Cardiac muscle cell (in vitro differentiated cells and primary cell): ENCODE results near the gene SLC25A21. TPM values are rescaled to one million over a fixed set of nuclear protein-coding genes. Genes with fewer than 3 reads are reported as not detected.

ENCODE experiments used
- DNase-seq, 2 donors: peaks; one replicate each; pipeline versions ENCODE4 v3.0.0 to v3.0.0-alpha.2; 2010 to 2017; ENCODE audit warnings: low read depth in 1 of 2, low spot score in 1 of 2
- H3K27ac ChIP-seq: fragments of 200-600 bp; sonication (generic); 2 replicates; pipeline ENCODE4 v1.5.1; 2016
- H3K27me3 ChIP-seq: fragments of 200-600 bp; sonication (generic); 2 replicates; pipeline ENCODE4 v1.6.0; 2016; ENCODE audit warnings: control low read depth
- H3K36me3 ChIP-seq: fragments of 200-600 bp; sonication (generic); 2 replicates; pipeline ENCODE4 v1.5.1; 2016; ENCODE audit warnings: control low read depth
- H3K4me1 ChIP-seq: fragments of 200-600 bp; sonication (generic); 2 replicates; pipeline ENCODE4 v1.8.1; 2017; ENCODE audit warnings: low read depth, mild to moderate bottlenecking, mixed run types
- H3K4me3 ChIP-seq: fragments of 200-600 bp; sonication (generic); 2 replicates; pipeline ENCODE4 v1.5.1; 2016; ENCODE audit warnings: mild to moderate bottlenecking
- H3K9me3 ChIP-seq: fragments of 200-600 bp; sonication (generic); 2 replicates; pipeline ENCODE4 v1.5.1; 2017; ENCODE audit warnings: low read depth, mild to moderate bottlenecking, control low read depth
- polyA plus RNA-seq: library from polyadenylated mRNA; unstranded; fragments of >200 nt; fragmentation: Nextera tagmentation; extraction: Ambion mirVana; gene quantifications from 2 replicates; pipeline ENCODE4 v1.2.1, GENCODE V29; 2016
- total RNA-seq: library from RNA; depleted of rRNA; stranded (reverse); fragments of >200 nt; gene quantifications from 2 replicates; pipeline ENCODE4 v1.2.3, GENCODE V29; 2016
- TF ChIP-seq, protein P1 (sequence below): IDR thresholded peaks from 2 replicates; pipeline ENCODE4 v1.5.1; 2012; ENCODE audit warnings: low read depth, mild to moderate bottlenecking, low read length

The SLC25A21 gene
- total and polyA plus RNA-seq, 2 experiments from 2014 or later = 0.63 to 8.4 TPM

DNA sequence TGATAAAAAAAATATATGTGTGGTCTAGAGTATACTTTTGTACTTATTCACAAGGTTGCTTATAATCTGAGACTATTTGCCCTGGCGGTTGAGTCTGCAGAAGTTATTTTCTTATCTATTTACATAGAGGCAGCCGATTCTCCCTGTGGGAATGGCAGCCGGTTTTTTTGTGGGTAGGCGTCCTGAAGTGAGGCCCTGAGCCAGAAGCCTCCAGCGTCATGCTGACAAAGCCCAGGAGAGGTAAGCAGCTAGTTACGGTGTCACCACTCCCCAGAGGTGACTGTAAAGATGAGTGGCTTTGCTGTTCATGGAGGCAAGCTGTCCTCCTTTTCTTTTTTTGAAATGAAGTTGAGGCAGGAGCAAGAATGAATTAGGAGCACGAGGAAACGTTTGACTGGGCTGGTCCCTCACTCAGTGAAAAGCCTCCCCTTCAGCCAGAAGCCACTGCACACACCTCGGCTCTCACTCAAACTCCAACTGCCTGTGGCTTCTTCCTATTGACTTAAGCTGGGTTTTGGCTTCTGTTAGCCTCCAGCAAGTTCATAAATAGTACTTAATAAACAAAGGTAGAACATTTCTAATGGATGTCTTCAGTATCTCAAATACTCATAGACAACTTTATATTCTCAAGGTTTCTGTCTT is 489.2 kb downstream of the SLC25A21 start:
- Histone ChIP-seq H3K27ac (no peak overlapping the region), H3K27me3 (peaks cover under 1% of the 10 kb centered on the region), H3K4me3 (no peak overlapping the region), H3K36me3 (no peaks in the 10 kb centered on the region), H3K4me1 (no peaks in the 10 kb centered on the region), H3K9me3 (no peaks in the 10 kb centered on the region)
- TF ChIP-seq, protein P1, sequence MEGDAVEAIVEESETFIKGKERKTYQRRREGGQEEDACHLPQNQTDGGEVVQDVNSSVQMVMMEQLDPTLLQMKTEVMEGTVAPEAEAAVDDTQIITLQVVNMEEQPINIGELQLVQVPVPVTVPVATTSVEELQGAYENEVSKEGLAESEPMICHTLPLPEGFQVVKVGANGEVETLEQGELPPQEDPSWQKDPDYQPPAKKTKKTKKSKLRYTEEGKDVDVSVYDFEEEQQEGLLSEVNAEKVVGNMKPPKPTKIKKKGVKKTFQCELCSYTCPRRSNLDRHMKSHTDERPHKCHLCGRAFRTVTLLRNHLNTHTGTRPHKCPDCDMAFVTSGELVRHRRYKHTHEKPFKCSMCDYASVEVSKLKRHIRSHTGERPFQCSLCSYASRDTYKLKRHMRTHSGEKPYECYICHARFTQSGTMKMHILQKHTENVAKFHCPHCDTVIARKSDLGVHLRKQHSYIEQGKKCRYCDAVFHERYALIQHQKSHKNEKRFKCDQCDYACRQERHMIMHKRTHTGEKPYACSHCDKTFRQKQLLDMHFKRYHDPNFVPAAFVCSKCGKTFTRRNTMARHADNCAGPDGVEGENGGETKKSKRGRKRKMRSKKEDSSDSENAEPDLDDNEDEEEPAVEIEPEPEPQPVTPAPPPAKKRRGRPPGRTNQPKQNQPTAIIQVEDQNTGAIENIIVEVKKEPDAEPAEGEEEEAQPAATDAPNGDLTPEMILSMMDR = no peak
- no peak for DNase-seq

DNA sequence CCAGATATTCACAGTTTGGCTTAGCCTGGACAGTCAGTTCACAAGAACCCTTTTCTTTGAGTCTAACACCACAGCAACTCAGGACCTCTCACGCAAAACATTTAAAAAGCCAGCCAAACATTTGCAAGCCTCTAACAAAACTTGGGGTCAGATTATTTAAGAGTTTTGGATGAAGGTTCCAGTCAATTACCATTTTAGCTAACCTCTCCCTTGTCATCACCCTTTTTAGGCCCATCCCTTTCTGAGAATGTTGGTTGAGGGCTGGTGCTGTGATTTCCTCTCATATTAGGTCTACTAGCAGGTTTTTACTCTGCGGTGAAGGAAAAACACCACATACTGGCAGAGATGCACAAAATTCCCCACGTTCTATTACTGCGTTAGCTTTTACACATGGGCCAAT is 490.1 kb downstream of the SLC25A21 start:
- no peaks in the 10 kb centered on the region for H3K4me1 ChIP-seq
- TF ChIP-seq, protein P1 = no peak
- no peak overlapping the region for H3K4me3 ChIP-seq
- no peak for DNase-seq
- no peak overlapping the region for H3K27ac ChIP-seq
- no peaks in the 10 kb centered on the region for H3K9me3 ChIP-seq
- H3K36me3 ChIP-seq = no peaks in the 10 kb centered on the region
- H3K27me3 ChIP-seq = peaks cover 8% of the 10 kb centered on the region

DNA sequence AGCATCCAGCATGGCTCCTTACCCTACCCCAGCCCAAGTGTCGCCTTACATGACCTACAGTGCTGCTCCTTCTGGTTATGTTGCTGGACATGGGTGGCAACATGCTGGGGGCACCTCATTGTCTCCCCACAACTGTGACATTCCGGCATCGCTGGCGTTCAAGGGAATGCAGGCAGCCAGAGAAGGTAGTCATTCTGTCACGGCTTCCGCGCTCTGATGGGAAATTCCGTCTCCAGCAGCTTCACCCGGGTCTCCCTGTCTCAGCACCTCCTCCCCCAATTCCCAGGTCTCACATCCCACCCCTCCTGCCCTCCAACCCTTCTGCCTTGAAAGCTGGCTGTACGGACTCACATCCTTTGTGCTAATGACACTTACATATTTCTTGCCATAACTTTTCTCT is 496.2 kb downstream of the SLC25A21 start:
- Histone ChIP-seq H3K4me3 (no peak overlapping the region), H3K27ac (no peak overlapping the region), H3K36me3 (no peaks in the 10 kb centered on the region), H3K4me1 (no peaks in the 10 kb centered on the region), H3K9me3 (no peaks in the 10 kb centered on the region), H3K27me3 (peaks cover 22% of the 10 kb centered on the region)
- DNase-seq = no peak
- TF ChIP-seq, protein P1 = no peak

DNA sequence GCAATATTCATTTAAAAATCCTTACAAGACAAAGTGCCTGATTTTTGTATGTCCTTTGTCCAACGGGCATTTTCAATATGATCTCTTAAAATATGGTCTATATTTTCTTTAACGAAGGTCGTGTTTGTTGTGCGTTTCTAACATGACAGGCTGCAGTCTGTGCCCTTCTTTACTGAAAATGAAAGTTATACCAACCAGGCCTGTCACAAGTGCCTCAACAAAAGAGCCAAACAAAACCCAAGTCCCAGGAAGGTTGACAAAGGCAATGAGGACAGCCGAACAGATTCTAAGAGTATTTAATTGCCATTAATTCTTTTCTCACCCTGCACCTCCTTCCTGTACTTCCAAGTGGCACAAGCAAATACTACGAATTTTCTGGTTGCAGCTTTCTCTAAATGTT is 496.8 kb downstream of the SLC25A21 start:
- no peak overlapping the region for H3K27ac ChIP-seq
- H3K9me3 ChIP-seq = no peaks in the 10 kb centered on the region
- H3K36me3 ChIP-seq = no peaks in the 10 kb centered on the region
- H3K4me1 ChIP-seq = no peaks in the 10 kb centered on the region
- H3K27me3 ChIP-seq = peaks cover 29% of the 10 kb centered on the region
- no peak overlapping the region for H3K4me3 ChIP-seq
- DNase-seq = no peak
- TF ChIP-seq, protein P1 = no peak

DNA sequence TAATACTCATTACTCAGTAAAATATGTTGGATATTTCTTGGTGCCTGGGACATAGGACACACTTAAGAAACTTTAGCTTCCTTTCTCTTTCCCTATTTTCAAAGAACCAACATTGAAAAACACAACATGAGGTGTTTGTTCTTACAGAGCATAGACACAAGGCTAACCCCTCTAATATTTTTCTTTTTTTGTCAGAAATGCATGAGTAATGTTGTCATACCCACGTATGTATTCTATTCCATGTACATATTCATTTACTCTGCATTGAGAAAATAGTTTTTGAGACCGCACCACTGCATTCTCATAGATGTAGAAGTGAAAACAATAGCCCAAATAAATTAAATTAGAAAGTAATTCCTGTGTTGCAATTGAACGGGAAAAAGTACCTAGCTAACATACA is 497.7 kb downstream of the SLC25A21 start:
- H3K36me3 ChIP-seq = no peaks in the 10 kb centered on the region
- H3K4me3 ChIP-seq = no peak overlapping the region
- no peak for DNase-seq
- H3K9me3 ChIP-seq = no peaks in the 10 kb centered on the region
- H3K27me3 ChIP-seq = peaks cover 38% of the 10 kb centered on the region
- H3K4me1 ChIP-seq = no peaks in the 10 kb centered on the region
- TF ChIP-seq, protein P1 = no peak
- H3K27ac ChIP-seq = no peak overlapping the region
